Ovary (tissue), 9 donors: ENCODE results near the gene NKX1-2. TPM values are rescaled to one million over a fixed set of nuclear protein-coding genes. Genes with fewer than 3 reads are reported as not detected.

Experiments
- DNase-seq, 5 donors: peaks; one replicate each; pipeline ENCODE4 v3.0.0-alpha.2; 2019 to 2020
- H3K27ac ChIP-seq, 2 donors: fragments of 200-600 bp; one replicate each; pipeline versions ENCODE4 v1.5.1 to v1.8.0; 2019 to 2022
- H3K27me3 ChIP-seq: fragments of 200-600 bp; one replicate; pipeline ENCODE4 v1.8.0; 2022
- H3K36me3 ChIP-seq: fragments of 200-600 bp; sonication (generic); one replicate; pipeline ENCODE4 v1.5.1; 2019
- H3K4me1 ChIP-seq: one replicate; pipeline ENCODE4 v1.8.1; 2013; ENCODE audit warnings: mild to moderate bottlenecking, moderate library complexity; ENCODE audit not compliant: insufficient read depth
- H3K4me3 ChIP-seq: fragments of 200-600 bp; sonication (generic); one replicate; pipeline ENCODE4 v1.5.1; 2017
- H3K9me3 ChIP-seq, 2 donors: fragments of 200-600 bp in 1 of 2; sonication (generic) in 1 of 2; one replicate each; pipeline versions ENCODE4 v1.5.1 to v1.8.1; 2013 to 2019; ENCODE audit warnings: mild to moderate bottlenecking in 1 of 2, moderate library complexity in 1 of 2
- EP300 ChIP-seq: sonication (generic); formaldehyde crosslinking; IDR thresholded peaks from one replicate; pipeline ENCODE4 v1.6.1; 2017; ENCODE audit warnings: antibody characterized with exemption
- POLR2A ChIP-seq: fragments of 450-650 bp; IDR thresholded peaks from one replicate; pipeline ENCODE4 v1.6.1; 2017; ENCODE audit warnings: antibody characterized with exemption, mild to moderate bottlenecking, moderate library complexity
- WGBS, 3 donors: extraction: QIAGEN DNeasy Blood & Tissue Kit in 1 of 3; methylation state at CpG; one replicate each; pipeline versions ENCODE4 v1.1.5 to v1.1.7; 2013 to 2017; 5-methylcytosine and 5-hydroxymethylcytosine counted together
- intact Hi-C, 4 donors: fragments of 100-400 bp; cut with DNase I; formaldehyde crosslinking; loops; one replicate each; pipeline versions ENCODE4 v1.11.0 to v1.15.1; 2022 to 2023
- polyA plus RNA-seq, 2 donors: library from polyadenylated mRNA; stranded (reverse); fragments of 200-250 nt in 1 of 2; fragments of 350-450 nt in 1 of 2; fragmentation: Illumina TruSeq in 1 of 2; extraction: RNeasy Lipid Tissue Mini Kit (QIAGEN cat#74804) in 1 of 2; gene quantifications; one replicate each; pipeline ENCODE4 v1.2.3, GENCODE V29; 2013 to 2014
- total RNA-seq, 7 donors: library from RNA; depleted of rRNA in 2 of 7; stranded (reverse); fragments of >200 nt in 2 of 7; fragmentation: NEBNext Ultra II Directional in 3 of 7; extraction: Animal tissue kit (Norgen Biotek cat#: 25700) in 3 of 7; gene quantifications; one replicate each; pipeline versions ENCODE4 v1.1.0 to v1.2.4, GENCODE V29; 2016 to 2023
- TF ChIP-seq, protein P1 (sequence below), 3 donors: fragments of 450-650 bp in 2 of 3; fragments of 200-600 bp in 1 of 3; IDR thresholded peaks; one replicate each; pipeline versions ENCODE4 v1.5.1 to v1.8.0; 2016 to 2022; ENCODE audit warnings: antibody characterized with exemption in 3 of 3, mild to moderate bottlenecking in 1 of 3
- donor health status: DM: no; HTN: no; CAD: no; lungs with moderate emphysema.
- donor health status: DM: no; HTN: no; CAD: no.
- donor health status: Bipolar disorder and iron deficiency.
- donor health status: DM: yes; HTN: yes; CAD: no.
- donor health status: DM: no; HTN: no; CAD: no.
- donor health status: DM: yes; HTN: yes; CAD: no.

Gene NKX1-2
- total and polyA plus RNA-seq, 9 donors = 0.05 TPM; not detected in 8

DNA sequence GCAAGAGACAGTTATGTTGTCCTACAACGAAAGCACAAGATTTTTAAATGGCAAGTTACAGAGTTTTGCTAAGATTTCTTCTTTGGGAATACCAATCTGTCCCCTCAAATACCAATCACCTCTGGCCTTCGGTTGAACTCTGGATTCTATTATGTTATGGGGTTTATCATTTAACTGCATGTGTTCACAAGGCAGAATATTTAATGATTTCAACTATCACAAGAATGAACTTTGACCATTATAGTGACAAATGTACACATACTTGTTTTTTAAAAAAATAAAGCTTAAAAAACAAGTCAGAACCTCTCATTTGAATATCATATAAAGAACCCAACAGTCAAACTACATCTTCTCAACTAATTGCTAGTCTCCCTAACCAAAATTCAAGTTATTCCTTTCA lies 42.4 kb downstream of the NKX1-2 start:
- Histone ChIP-seq H3K27me3 (no peaks in the 10 kb centered on the region), H3K9me3 (no peaks in the 10 kb centered on the region), H3K4me3 (no peak overlapping the region), H3K27ac (no peak overlapping the region), H3K4me1 (no peaks in the 10 kb centered on the region), H3K36me3 (no peaks in the 10 kb centered on the region)
- DNase-seq = no peak
- intact Hi-C loops = no loop called here
- 93 to 94% (median 94%) methylated on average over 2 of the region's 2 CpGs for WGBS, 3 donors
- TF ChIP-seq, protein P1, sequence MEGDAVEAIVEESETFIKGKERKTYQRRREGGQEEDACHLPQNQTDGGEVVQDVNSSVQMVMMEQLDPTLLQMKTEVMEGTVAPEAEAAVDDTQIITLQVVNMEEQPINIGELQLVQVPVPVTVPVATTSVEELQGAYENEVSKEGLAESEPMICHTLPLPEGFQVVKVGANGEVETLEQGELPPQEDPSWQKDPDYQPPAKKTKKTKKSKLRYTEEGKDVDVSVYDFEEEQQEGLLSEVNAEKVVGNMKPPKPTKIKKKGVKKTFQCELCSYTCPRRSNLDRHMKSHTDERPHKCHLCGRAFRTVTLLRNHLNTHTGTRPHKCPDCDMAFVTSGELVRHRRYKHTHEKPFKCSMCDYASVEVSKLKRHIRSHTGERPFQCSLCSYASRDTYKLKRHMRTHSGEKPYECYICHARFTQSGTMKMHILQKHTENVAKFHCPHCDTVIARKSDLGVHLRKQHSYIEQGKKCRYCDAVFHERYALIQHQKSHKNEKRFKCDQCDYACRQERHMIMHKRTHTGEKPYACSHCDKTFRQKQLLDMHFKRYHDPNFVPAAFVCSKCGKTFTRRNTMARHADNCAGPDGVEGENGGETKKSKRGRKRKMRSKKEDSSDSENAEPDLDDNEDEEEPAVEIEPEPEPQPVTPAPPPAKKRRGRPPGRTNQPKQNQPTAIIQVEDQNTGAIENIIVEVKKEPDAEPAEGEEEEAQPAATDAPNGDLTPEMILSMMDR (IDR thresholded peaks at IDR 0.05) = no peak
- TF ChIP-seq POLR2A = no peak
- TF ChIP-seq EP300 = no peak

DNA sequence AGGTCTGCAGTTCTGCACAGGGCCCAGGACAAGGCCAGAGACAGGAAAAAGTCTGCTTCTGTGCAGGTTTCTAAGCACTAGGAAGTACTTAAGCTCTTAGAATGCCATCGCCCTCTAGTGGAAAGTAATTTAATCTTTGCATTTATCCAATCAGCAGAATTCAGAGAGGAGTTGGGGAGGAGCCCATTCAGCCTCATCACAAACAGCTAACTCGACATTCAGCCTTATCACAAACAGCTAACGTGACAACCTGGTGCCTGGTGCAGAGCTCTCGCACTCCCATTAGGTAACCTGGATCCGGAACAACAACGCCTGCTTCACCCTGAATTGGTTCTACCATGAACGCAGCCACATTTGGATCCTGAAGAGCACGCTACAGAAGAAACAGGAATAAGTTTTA lies 46.3 kb downstream of the NKX1-2 start:
- Histone ChIP-seq H3K27ac (no peak overlapping the region), H3K4me3 (no peak overlapping the region), H3K9me3 (no peaks in the 10 kb centered on the region), H3K27me3 (no peaks in the 10 kb centered on the region), H3K36me3 (no peaks in the 10 kb centered on the region), H3K4me1 (no peaks in the 10 kb centered on the region)
- intact Hi-C loops = no loop called here
- TF ChIP-seq, protein P1 (IDR thresholded peaks at IDR 0.05) = peak in 1 of 3 donors; percentile 34
- TF ChIP-seq EP300 = no peak
- no peak for DNase-seq
- 44 to 50% (median 48%) methylated on average over 8 of the region's 8 CpGs for WGBS, 3 donors

DNA sequence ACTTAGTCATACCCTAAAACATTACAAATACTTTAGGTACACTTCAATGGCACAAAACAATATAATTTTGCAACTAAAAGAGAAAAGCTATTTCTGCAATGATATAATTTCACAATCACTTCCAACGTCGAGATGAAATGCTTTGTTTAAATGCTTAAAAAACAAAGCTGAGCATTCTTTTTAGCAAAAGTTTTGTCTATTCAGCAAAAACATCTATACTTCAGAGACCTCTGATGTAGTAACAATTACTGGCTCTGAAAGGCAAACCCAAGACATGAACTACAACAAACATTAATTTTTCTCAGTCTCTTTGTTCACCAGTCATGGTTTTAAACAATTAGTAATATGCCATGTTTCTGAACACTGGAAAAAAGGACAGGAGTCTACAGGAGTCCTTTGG lies 47.6 kb downstream of the NKX1-2 start:
- no peaks in the 10 kb centered on the region for H3K4me1 ChIP-seq
- no peak overlapping the region for H3K4me3 ChIP-seq
- no peak overlapping the region for H3K27ac ChIP-seq
- no peaks in the 10 kb centered on the region for H3K36me3 ChIP-seq
- TF ChIP-seq POLR2A = no peak
- TF ChIP-seq, protein P1 (IDR thresholded peaks at IDR 0.05) = no peak
- no peak for TF ChIP-seq EP300
- H3K27me3 ChIP-seq = no peaks in the 10 kb centered on the region
- intact Hi-C loops = no loop called here
- DNase-seq = no peak
- no peaks in the 10 kb centered on the region for H3K9me3 ChIP-seq
- WGBS, 3 donors = 49 to 62% (median 52%) methylated on average over 2 of the region's 2 CpGs

DNA sequence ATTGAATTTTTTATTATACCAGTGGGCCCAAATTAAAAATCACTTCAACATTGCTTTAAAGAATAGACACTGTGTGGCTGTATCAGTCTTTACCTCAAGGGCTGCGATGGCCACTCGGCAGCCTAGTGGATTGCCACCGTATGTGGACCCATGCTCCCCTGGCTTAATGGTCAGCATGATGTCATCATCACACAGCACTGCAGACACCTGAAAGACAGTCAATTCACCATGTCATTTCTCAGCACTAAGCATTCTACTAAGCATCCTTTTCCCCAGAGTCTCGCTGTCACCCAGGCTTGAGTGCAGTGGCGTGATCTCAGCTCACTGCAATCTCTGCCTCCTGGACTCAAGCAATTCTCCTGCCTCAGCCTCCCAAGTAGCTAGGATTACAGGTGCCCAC lies 48.2 kb downstream of the NKX1-2 start:
- intact Hi-C loops = no loop called here
- no peaks in the 10 kb centered on the region for H3K27me3 ChIP-seq
- no peaks in the 10 kb centered on the region for H3K4me1 ChIP-seq
- H3K27ac ChIP-seq = no peak overlapping the region
- H3K9me3 ChIP-seq = no peaks in the 10 kb centered on the region
- TF ChIP-seq EP300 = no peak
- TF ChIP-seq, protein P1 (IDR thresholded peaks at IDR 0.05) = no peak
- no peak for TF ChIP-seq POLR2A
- no peak for DNase-seq
- H3K4me3 ChIP-seq = no peak overlapping the region
- no peaks in the 10 kb centered on the region for H3K36me3 ChIP-seq
- WGBS, 3 donors = 94 to 96% (median 96%) methylated on average over 5 of the region's 5 CpGs

Other genes starting within 250 kb of the NKX1-2 start
- gene OAT, start 31.1 kb downstream of the NKX1-2 start, total RNA-seq = 100 to 1,000 TPM in 2 of 7 donors, 10 to 100 TPM in 5; 76.5 to 125 (median 94.5) TPM
- 100 to 1,000 TPM in 1 of 2 donors, 10 to 100 TPM in 1; 93.2 to 114 TPM for gene OAT, start 31.1 kb downstream of the NKX1-2 start, polyA plus RNA-seq
- 10 to 100 TPM in 5 of 7 donors, 1 to 10 TPM in 2; 4.3 to 19.9 (median 12.6) TPM for gene LHPP, start 11.8 kb upstream of the NKX1-2 start, total RNA-seq
- gene LHPP, start 11.8 kb upstream of the NKX1-2 start, polyA plus RNA-seq = 10 to 100 TPM in 1 of 2 donors, 1 to 10 TPM in 1; 8.7 to 18.4 TPM